A549 treated with RU486 at 1 μM for 4 hours (cell line): ENCODE results near the gene RAB11FIP3. TPM values are rescaled to one million over a fixed set of nuclear protein-coding genes. Genes with fewer than 3 reads are reported as not detected.

ENCODE experiments used
- total RNA-seq: library from RNA; stranded (reverse); fragments of 200-300 nt; extraction: Qiagen RNA extraction; gene quantifications from 5 replicates; pipeline ENCODE4 v1.2.3, GENCODE V29; 2022; ENCODE audit warnings: low read depth

The RAB11FIP3 gene, protein sequence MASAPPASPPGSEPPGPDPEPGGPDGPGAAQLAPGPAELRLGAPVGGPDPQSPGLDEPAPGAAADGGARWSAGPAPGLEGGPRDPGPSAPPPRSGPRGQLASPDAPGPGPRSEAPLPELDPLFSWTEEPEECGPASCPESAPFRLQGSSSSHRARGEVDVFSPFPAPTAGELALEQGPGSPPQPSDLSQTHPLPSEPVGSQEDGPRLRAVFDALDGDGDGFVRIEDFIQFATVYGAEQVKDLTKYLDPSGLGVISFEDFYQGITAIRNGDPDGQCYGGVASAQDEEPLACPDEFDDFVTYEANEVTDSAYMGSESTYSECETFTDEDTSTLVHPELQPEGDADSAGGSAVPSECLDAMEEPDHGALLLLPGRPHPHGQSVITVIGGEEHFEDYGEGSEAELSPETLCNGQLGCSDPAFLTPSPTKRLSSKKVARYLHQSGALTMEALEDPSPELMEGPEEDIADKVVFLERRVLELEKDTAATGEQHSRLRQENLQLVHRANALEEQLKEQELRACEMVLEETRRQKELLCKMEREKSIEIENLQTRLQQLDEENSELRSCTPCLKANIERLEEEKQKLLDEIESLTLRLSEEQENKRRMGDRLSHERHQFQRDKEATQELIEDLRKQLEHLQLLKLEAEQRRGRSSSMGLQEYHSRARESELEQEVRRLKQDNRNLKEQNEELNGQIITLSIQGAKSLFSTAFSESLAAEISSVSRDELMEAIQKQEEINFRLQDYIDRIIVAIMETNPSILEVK
- 16.4 to 22.4 TPM (median 18.8 TPM) in 5 replicates for total RNA-seq

DNA sequence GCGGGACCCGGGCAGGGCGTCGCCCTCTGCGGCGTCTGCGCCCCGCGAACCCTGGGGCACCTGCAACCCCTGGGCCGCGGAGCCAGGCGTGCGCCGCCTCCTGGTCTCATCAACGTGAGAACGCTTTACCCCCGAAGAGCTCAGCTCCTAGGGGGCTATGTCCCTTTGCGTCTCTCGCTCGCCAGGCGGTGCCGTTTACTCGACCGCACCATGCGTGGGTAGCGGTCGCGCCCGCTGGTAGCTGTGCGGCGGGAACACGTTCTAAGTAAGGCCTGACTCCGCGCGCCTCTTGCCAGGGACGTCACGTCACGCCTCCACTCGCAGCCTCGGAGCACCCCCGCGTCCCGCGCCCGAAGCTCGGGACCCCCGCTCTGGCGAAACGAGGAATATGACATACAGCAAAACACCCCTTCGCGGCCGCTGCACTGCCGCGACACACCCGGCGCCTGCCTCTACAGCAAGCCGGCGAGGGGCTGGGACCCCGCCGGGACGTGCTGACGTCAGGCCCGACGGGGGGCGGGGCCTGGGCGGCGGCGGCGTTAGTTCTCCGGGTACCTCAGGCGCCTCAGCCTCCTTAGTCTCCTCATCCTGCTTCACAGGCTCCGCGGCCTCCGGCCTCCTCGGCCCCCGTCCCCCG, at the start of gene RAB11FIP3:
Gene RAB11FIP3 (plus strand): TSS at position 568 of the 637 bp plus-strand sequence. CDS start 358 bp downstream, outside the sequence.

DNA sequence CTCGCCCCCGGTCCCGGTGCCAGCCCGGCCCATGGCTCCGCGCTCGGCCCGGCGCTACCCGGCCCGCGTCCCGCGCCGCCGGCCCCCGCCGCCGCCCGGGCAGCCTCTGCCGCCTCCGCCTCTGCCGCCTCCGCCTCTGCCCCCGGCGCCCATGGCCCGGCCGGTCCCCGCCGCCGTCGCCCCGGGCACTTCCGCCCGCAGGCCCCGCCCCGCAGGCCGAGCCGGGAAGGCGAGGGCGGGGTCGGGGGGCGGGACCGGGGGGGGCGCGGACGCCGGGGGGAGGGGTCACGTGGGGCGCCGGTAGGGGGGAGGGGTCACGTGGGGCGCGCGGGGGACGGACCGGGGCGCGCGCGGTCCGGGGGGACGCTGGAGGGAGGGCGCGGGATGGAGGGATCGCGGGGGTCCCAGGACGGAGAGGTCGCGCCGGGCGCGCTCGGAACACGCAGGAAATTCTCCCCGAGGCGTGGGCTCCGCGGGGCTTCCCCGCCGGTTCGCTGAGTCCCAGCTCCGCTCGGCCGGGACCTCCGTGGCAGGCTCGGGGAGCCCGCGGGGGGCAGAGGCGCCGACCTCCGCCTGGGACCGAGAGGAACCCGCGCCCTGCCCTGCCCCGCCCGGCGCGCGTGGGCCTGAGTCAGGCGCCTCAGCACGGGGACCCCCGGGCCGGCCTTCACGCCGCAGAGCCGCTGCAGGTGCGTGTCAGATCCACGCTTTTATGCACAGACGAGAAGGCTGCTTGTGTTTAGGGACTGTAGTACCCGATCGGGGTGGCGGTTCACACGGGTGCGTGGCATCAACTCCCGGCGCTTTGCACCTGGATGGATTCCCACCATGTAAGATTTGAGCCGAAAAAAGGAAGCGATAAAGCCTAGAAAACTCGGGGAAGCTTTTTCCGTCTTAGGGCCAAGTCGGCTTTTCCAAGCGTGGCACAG, 43.4 kb upstream of the RAB11FIP3 start, which contains the start of gene PGAP6:
Gene PGAP6 (minus strand): TSS at position 190 of the 929 bp plus-strand sequence. CDS start 157 bp downstream, at position 33.

DNA sequence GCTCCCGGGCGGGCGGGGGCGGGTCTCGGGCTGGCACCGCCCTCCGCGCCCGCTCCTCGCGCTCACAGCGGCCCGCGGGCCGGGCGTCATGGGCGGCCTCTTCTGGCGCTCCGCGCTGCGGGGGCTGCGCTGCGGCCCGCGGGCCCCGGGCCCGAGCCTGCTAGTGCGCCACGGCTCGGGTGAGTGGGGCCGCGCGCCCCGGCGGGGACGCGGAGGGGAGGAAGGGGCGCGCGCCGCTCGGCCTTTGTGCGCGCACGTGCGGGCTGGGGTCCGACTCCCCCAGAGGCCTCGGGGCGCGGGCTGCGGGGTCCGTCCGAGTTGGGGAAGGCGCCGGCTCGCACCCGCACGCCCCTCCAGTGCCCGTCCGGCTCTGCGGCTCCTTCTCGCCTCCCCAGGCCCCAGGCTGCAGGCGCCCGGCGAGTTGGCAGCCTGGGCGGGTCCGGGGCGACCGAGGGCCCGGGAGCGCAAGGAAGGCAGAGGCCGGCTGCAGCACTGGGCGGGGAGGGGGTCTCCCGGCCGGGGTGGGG, 28.3 kb upstream of the RAB11FIP3 start, which contains the start of gene NME4:
Gene NME4 (plus strand): TSS at position 65 of the 527 bp plus-strand sequence. CDS start 24 bp downstream, at position 89.

DNA sequence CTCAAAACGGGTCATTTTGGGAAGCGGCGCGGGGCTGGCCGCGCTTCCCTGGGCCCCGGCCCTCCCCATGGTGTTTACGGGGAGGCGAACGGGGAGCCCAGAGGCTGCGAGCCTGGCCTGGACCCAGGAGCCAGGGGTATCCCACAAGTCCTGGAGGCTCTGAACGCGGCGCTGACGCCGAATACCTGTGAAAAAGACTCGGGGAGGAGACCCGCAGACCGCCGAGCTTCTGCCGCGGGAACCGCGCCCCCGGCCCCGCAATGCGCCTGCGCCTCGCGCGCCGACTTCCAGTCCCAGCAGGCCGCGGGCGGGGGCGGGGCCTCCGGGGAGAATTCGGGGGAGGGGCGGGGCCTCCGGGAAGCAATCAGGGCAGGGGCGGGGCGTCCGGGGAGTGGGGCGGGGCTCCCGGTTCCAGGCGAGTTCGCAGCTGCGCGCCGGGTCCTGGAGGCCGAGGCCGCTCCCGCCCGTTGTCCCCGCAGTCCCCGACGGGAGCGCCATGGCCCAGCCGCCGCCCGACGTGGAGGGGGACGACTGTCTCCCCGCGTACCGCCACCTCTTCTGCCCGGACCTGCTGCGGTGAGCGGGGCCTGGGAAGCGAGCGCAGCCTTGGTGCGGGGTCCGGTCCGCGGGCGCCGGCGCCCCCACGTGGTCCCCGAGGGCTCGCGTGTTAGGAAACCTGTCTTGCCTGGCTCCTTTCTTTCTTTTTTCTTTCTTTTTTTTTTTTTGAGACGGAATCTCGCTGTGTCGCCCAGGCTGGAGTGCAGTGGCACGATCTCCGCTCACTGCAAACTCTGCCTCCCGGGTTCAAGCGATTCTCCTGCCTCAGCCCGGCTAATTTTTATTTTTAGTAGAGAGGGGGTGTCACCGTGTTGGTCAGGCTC, 23.7 kb upstream of the RAB11FIP3 start, which contains the start of gene DECR2:
Gene DECR2 (plus strand): TSS at position 418 of the 881 bp plus-strand sequence. CDS start 79 bp downstream, at position 497.

DNA sequence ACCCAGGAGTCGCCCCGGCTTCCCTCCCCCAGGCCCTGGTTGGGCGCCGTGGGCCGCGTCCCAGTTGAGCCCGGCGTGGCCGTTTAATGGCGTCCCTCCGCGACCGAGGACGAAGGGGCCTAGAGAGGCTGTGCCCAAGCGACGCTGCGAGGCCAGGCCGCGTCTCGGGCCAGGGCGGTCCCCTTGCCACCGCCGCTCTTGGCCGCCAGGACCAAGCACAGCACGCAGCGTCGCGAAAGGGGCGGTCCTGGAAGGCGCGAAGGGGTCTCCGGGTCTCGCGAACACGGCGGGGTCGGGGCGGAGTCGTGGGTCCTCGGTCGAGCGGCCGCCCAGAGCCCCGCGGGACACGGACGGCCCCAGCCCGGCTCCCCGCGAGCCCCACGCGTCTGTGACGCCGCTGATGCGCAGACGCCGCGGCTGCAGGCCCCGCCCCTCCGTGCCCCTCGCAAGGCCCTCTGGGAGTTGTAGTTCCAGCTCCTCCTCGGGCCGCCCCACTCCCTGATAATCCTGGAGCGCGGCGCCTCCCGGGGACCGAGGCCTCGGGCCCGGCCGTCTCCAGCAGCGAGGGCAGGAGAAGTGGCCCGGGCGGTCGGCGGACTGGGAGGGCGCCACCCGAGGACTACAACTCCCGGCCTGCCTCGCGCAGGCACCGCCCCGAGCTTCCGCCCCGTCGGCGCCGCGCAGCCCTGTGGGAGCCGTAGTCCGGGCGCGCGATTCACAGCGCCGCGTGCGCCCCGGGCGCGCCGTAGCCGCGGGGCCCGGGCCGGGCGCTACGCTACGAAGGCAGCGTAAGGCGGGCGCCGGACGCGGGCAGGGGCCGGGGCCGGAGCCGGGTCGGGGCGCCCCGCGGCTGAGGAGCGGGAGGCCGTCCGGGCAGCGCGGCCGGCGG, 101.8 kb downstream of the RAB11FIP3 start, which contains the start of gene CAPN15:
Gene CAPN15 (plus strand): TSS at position 698 of the 889 bp plus-strand sequence. CDS start 19,127 bp downstream, outside the sequence.

DNA sequence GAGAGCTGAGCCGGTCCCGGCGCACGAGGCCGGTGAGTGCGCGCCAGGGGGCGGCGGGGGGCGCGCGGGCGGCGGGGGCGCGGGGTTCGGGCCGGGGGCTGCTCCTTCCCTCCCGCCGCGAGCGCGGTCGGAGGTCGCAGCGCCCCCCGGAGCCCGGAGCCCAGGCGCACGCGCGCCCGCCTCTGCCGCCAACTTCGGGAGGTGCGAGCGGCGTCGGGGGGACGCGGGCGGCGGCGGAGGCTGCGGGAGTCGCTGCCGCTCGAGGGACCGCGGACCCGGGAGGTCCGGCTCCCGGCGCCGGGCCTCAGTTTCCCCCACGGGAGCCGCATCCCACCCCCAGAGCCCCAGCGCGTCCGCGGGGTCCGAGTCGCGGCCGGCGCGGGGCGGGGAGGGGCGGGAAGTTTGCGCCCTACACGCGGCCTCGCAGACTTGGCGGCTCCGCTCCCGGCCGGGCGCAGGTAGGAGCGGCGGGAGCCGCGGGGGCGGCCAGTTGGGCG, 134.8 kb downstream of the RAB11FIP3 start, which contains the start of gene PRR35:
Gene PRR35 (plus strand): TSS at position 191 of the 497 bp plus-strand sequence. CDS start 2,901 bp downstream, outside the sequence.

DNA sequence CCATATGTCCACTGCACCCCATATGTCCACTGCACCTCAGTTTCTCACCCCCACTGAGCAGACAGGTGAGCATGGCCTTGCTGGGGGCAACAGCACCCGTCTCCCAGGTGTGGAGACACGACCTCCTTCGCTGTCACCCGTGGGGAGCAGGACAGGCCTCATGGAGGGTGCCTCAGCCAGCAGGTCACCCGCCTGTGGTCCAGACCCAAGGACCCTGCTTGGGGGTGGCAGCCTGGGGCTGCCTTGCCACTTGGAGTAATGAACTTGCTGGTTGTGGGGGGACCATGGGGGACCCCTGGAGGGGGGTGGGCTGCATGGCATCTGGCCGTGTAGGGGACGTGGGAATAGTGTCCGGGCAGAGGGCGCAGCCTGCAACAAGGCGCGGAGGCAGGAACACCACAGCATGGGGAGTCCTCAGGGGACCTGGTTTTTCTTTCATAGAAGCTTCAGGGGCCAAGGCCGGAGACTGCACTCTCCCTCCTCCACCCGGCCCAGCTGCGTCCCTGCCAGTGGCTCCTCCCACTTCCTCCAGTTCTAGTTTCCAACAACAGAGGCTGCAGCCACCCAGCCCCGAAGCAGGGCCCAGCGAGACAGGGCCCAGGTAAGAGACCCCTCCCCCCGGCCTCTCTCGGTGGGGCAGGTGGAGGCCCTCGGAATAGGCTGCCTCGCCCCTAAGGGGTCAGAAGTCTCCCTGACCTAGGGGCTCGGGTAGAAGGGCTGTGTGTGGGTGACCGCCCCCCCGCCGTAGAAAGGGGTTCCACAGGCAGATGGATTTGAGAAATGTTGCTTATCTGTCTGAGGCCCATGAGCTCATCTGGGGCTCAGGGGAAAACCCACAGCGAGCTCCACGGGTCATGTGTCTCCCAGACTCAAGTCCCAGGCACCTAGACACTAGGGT, 141.3 kb downstream of the RAB11FIP3 start, which contains the start of gene NHLRC4:
Gene NHLRC4 (plus strand): TSS at position 531 of the 898 bp plus-strand sequence. CDS start 1,043 bp downstream, outside the sequence.

DNA sequence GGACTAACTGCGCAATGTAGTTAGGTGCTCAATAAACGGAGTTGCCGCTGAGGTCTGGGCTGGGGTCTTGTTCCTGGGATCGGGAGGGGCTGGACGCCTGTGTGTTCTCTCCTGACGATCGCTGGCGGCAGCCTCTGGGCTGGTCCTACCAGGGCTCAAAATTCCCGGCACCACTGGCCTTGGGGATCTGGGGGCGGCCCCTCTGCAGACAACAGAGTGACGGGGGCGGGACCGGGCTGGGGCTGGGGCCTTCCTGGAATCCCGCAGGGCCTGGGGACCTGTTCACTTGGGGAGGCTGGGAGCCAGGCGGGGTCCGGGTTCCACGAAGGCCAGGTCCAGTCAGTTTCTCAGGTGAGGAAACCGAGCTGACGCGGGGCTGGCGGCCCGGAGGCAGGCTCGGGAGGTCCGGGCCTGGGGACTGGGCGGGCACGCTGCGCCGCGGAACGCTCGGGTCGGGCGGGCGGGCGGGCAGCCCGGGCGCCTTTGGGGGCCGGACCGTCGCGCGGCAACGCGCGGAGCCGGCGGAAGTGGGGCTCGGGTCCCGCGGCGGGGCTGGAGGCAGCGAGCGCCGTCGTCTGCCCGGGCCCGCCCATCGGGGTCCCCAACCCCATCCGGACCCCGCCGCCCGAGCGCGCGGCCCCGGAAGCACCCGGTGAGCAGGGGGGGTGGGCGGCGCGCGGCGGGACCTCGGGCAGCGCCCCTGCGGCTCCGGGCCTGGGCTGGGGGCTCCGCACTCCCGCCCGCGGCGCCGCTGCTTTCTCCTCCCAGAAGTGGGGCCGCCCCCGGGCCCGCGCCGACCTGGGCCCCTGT, 144.2 kb downstream of the RAB11FIP3 start, which contains the start of gene PIGQ:
Gene PIGQ (plus strand): TSS at position 524 of the 810 bp plus-strand sequence. CDS start 4,107 bp downstream, outside the sequence.

Other genes with a start within 250 kb of the RAB11FIP3 start
- 0.55 to 1.8 TPM (median 1.1 TPM) in 4 of 5 replicates, not detected in the other for gene HBA1, start 249.0 kb upstream of the RAB11FIP3 start, total RNA-seq
- gene HBQ1, start 245.2 kb upstream of the RAB11FIP3 start, total RNA-seq, result 6.1 to 7.9 TPM (median 6.9 TPM) in 5 replicates
- gene LUC7L, start 196.2 kb upstream of the RAB11FIP3 start, total RNA-seq, result 42.5 to 51.2 TPM (median 50.0 TPM) in 5 replicates
- 40.5 to 52.4 TPM (median 48.2 TPM) in 5 replicates for gene FAM234A, start 190.8 kb upstream of the RAB11FIP3 start, total RNA-seq
- gene RGS11, start 149.7 kb upstream of the RAB11FIP3 start, total RNA-seq, result 2.7 to 5.9 TPM (median 4.2 TPM) in 5 replicates
- gene ARHGDIG, start 145.1 kb upstream of the RAB11FIP3 start, total RNA-seq, result 1.8 to 3.6 TPM (median 2.5 TPM) in 5 replicates
- gene PDIA2, start 142.5 kb upstream of the RAB11FIP3 start, total RNA-seq, result 0.13 to 0.64 TPM (median 0.31 TPM) in 4 of 5 replicates, not detected in the other
- 30.0 to 37.7 TPM (median 35.5 TPM) in 5 replicates for gene AXIN1, start 72.9 kb upstream of the RAB11FIP3 start, total RNA-seq
- 119 to 135 TPM (median 129 TPM) in 5 replicates for gene MRPL28, start 55.1 kb upstream of the RAB11FIP3 start, total RNA-seq
- gene PGAP6, start 43.7 kb upstream of the RAB11FIP3 start, total RNA-seq, result 27.5 to 40.7 TPM (median 35.0 TPM) in 5 replicates
- 286 to 471 TPM (median 425 TPM) in 5 replicates for gene NME4, start 28.4 kb upstream of the RAB11FIP3 start, total RNA-seq
- 18.8 to 30.2 TPM (median 25.3 TPM) in 5 replicates for gene DECR2, start 23.8 kb upstream of the RAB11FIP3 start, total RNA-seq
- gene CAPN15, start 102.1 kb downstream of the RAB11FIP3 start, total RNA-seq, result 41.1 to 84.0 TPM (median 73.2 TPM) in 5 replicates
- 0.06 to 0.18 TPM (median 0.13 TPM) in 5 replicates for gene PRR35, start 134.7 kb downstream of the RAB11FIP3 start, total RNA-seq
- 0.11 to 0.39 TPM (median 0.21 TPM) in 5 replicates for gene NHLRC4, start 141.4 kb downstream of the RAB11FIP3 start, total RNA-seq
- 25.3 to 44.0 TPM (median 34.0 TPM) in 5 replicates for gene PIGQ, start 144.3 kb downstream of the RAB11FIP3 start, total RNA-seq
- 10.7 to 19.4 TPM (median 17.7 TPM) in 5 replicates for gene RAB40C, start 164.4 kb downstream of the RAB11FIP3 start, total RNA-seq
- 0.10 to 0.23 TPM (median 0.13 TPM) in 5 replicates for gene WFIKKN1, start 205.3 kb downstream of the RAB11FIP3 start, total RNA-seq
- gene METTL26, start 210.7 kb downstream of the RAB11FIP3 start, total RNA-seq, result 85.3 to 150 TPM (median 144 TPM) in 5 replicates
- gene MCRIP2, start 216.2 kb downstream of the RAB11FIP3 start, total RNA-seq, result 21.2 to 49.7 TPM (median 47.2 TPM) in 5 replicates
- gene WDR90, start 223.7 kb downstream of the RAB11FIP3 start, total RNA-seq, result 16.6 to 34.6 TPM (median 27.1 TPM) in 5 replicates
- 59.7 to 96.5 TPM (median 84.1 TPM) in 5 replicates for gene RHOT2, start 242.5 kb downstream of the RAB11FIP3 start, total RNA-seq